HG03135 (cell line): ENCODE results near the gene HCRTR1.
"Not testable (repeated sequence)": the region's sequence is repeated elsewhere in the genome, so short reads cannot be mapped to it uniquely, and the experiment has no call there.

Experiments used
- ATAC-seq: cut with Tn5 transposase; IDR thresholded peaks from one replicate; pipeline ENCODE4 v1.9.1; 2021; ENCODE audit warnings: mild to moderate bottlenecking, moderate library complexity; ENCODE audit not compliant: unreplicated experiment

The HCRTR1 gene

GRCh38 chr1:31581821-31582810 lies 35.4 kb upstream of the HCRTR1 start:
- no peak for ATAC-seq

GRCh38 chr1:31583082-31583994 lies 34.2 kb upstream of the HCRTR1 start:
- no peak for ATAC-seq

- ATAC-seq, result no peak
These were observed 33.3 kb upstream of the HCRTR1 start for GRCh38 chr1:31583995-31584868.

GRCh38 chr1:31584869-31585735 lies 32.4 kb upstream of the HCRTR1 start:
- no peak for ATAC-seq

- ATAC-seq, result no peak
These were observed 31.6 kb upstream of the HCRTR1 start for GRCh38 chr1:31585736-31586365.

- ATAC-seq, result no peak
These were observed 30.8 kb upstream of the HCRTR1 start for GRCh38 chr1:31586376-31587327.

- ATAC-seq, result not testable (repeated sequence)
These were observed 30.2 kb upstream of the HCRTR1 start for GRCh38 chr1:31587328-31587699.

- ATAC-seq, result no peak
These were observed 29.6 kb upstream of the HCRTR1 start for GRCh38 chr1:31587720-31588423.

- no peak for ATAC-seq
These were observed 28.6 kb upstream of the HCRTR1 start for GRCh38 chr1:31588751-31589515.

GRCh38 chr1:31591425-31592093 lies 25.9 kb upstream of the HCRTR1 start:
- ATAC-seq, result no peak

GRCh38 chr1:31592132-31592531 lies 25.4 kb upstream of the HCRTR1 start:
- ATAC-seq, result no peak

- ATAC-seq, result no peak
These were observed 24.3 kb upstream of the HCRTR1 start for GRCh38 chr1:31593136-31593665.

GRCh38 chr1:31593770-31594632 lies 23.5 kb upstream of the HCRTR1 start:
- peak; percentile 82 for ATAC-seq

GRCh38 chr1:31595836-31596736 lies 21.4 kb upstream of the HCRTR1 start:
- no peak for ATAC-seq
